A673 (cell line): Measurements from ENCODE around the gene ESD. TPM values are rescaled to one million over a fixed set of nuclear protein-coding genes. Genes with fewer than 3 reads are reported as not detected.

Source experiments
- BruUV-seq: library from RNA; stranded (reverse); fragments of 400-500 nt; replicated peaks from 2 replicates; lab custom pipeline; 2021; lab: Mats Ljungman, UMichigan
- CTCF ChIA-PET: fragments of 300-600 bp; sonication (Branson Sonifier 250); formaldehyde crosslinking; loops from one replicate; lab custom pipeline; 2022; ENCODE audit warnings: antibody characterized with exemption; lab: Charles Lee
- POLR2A ChIA-PET: fragments of 300-600 bp; sonication (Branson Sonifier 250); formaldehyde crosslinking; loops from one replicate; lab custom pipeline; 2022; ENCODE audit warnings: antibody characterized with exemption; ENCODE audit not compliant: low non-redundant PET; lab: Charles Lee
- DNase-seq: peaks from one replicate; pipeline ENCODE4 v3.0.0-alpha.2; 2015; ENCODE audit warnings: low spot score
- H3K27ac ChIP-seq: fragments of 200-600 bp; sonication (generic); 2 replicates; pipeline ENCODE4 v1.5.1; 2016; ENCODE audit warnings: mixed run types, low read depth, mild to moderate bottlenecking, mixed read lengths, antibody characterized with exemption, low read length; ENCODE audit not compliant: poor library complexity, severe bottlenecking
- H3K27me3 ChIP-seq: fragments of 200-600 bp; sonication (generic); replicated peaks from 2 replicates; pipeline ENCODE4 v1.6.1; 2017; ENCODE audit warnings: mixed run types, low read depth, mild to moderate bottlenecking, mixed read lengths, antibody characterized with exemption, low read length; ENCODE audit not compliant: insufficient read depth, poor library complexity
- H3K36me3 ChIP-seq: fragments of 200-600 bp; sonication (generic); 2 replicates; pipeline ENCODE4 v1.6.1; 2016; ENCODE audit warnings: mixed run types, mild to moderate bottlenecking, mixed read lengths, antibody characterized with exemption, low read length; ENCODE audit not compliant: insufficient read depth, poor library complexity, severe bottlenecking
- H3K4me1 ChIP-seq: fragments of 200-600 bp; sonication (generic); 2 replicates; pipeline ENCODE4 v1.6.1; 2017; ENCODE audit warnings: mixed run types, mild to moderate bottlenecking, mixed read lengths, antibody characterized with exemption, low read length; ENCODE audit not compliant: insufficient read depth, poor library complexity, severe bottlenecking
- H3K4me3 ChIP-seq: fragments of 200-600 bp; sonication (generic); 2 replicates; pipeline ENCODE4 v1.5.1; 2016; ENCODE audit warnings: low read depth, mixed run types, mild to moderate bottlenecking, mixed read lengths, low read length; ENCODE audit not compliant: poor library complexity, severe bottlenecking
- H3K9me3 ChIP-seq: fragments of 200-600 bp; sonication (generic); 2 replicates; pipeline ENCODE4 v1.6.1; 2016; ENCODE audit warnings: mixed run types, low read depth, mild to moderate bottlenecking, mixed read lengths, antibody characterized with exemption, low read length; ENCODE audit not compliant: poor library complexity, severe bottlenecking
- CTCF ChIP-seq: fragments of 300-800, 200-600 bp; sonication (generic); conservative IDR thresholded peaks from 2 replicates; pipeline ENCODE4 v1.5.1; 2017; ENCODE audit warnings: low read depth, mild to moderate bottlenecking, antibody characterized with exemption, low read length, moderate library complexity, mixed read lengths
- EZH2 ChIP-seq: fragments of 200-600 bp; sonication (generic); IDR thresholded peaks from 2 replicates; pipeline ENCODE4 v1.6.1; 2017; ENCODE audit warnings: borderline replicate concordance, low read depth, mild to moderate bottlenecking, mixed read lengths, antibody characterized with exemption, low read length; ENCODE audit not compliant: poor library complexity, severe bottlenecking
- intact Hi-C: fragments of 100-400 bp; cut with micrococcal nuclease; formaldehyde crosslinking; loops from one replicate; pipeline ENCODE4 v1.10.0; 2022; ENCODE audit not compliant: unreplicated experiment
- total RNA-seq: library from RNA; stranded (reverse); gene quantifications from 2 replicates; pipeline ENCODE4 v1.2.3, GENCODE V29; 2021

ESD gene
- total RNA-seq, 1 experiment from 2014 or later: 167 TPM

GRCh38 chr13:46753137-46753536 lies 43.8 kb downstream of the ESD start:
- DNase-seq: no peak
- TF ChIP-seq CTCF (no peak), EZH2 (no peak)
- no TSS peak for BruUV-seq
- Histone ChIP-seq H3K27ac (no peak overlapping the region), H3K9me3 (no peaks in the 10 kb centered on the region), H3K36me3 (peaks cover 10% of the 10 kb centered on the region), H3K27me3 (no peaks in the 10 kb centered on the region), H3K4me3 (no peak overlapping the region), H3K4me1 (no peaks in the 10 kb centered on the region)
- ChIA-PET POLR2A (no interaction called here), CTCF (no interaction called here)
- intact Hi-C loops: no loop called here

- BruUV-seq: no TSS peak
- H3K27me3 ChIP-seq: no peaks in the 10 kb centered on the region
- peaks cover 10% of the 10 kb centered on the region for H3K36me3 ChIP-seq
- no peaks in the 10 kb centered on the region for H3K4me1 ChIP-seq
- H3K4me3 ChIP-seq: no peak overlapping the region
- ChIA-PET CTCF (no interaction called here), POLR2A (no interaction called here)
- TF ChIP-seq EZH2 (no peak), CTCF (no peak)
- intact Hi-C loops: no loop called here
- H3K9me3 ChIP-seq: no peaks in the 10 kb centered on the region
- no peak overlapping the region for H3K27ac ChIP-seq
- peak; percentile 9 for DNase-seq
These were observed 44.9 kb downstream of the ESD start for GRCh38 chr13:46751811-46752635.

- no peaks in the 10 kb centered on the region for H3K27me3 ChIP-seq
- H3K9me3 ChIP-seq: no peaks in the 10 kb centered on the region
- CTCF ChIA-PET: no interaction called here
- no peak overlapping the region for H3K27ac ChIP-seq
- H3K4me3 ChIP-seq: no peak overlapping the region
- DNase-seq: no peak
- POLR2A ChIA-PET: no interaction called here
- no peaks in the 10 kb centered on the region for H3K4me1 ChIP-seq
- peaks cover 12% of the 10 kb centered on the region for H3K36me3 ChIP-seq
- intact Hi-C loops: no loop called here
- no TSS peak for BruUV-seq
- TF ChIP-seq CTCF (no peak), EZH2 (no peak)
These were observed 47.0 kb downstream of the ESD start for GRCh38 chr13:46749951-46750350.
